Measurements from ENCODE around the gene FAM120B.

FAM120B gene

DNA sequence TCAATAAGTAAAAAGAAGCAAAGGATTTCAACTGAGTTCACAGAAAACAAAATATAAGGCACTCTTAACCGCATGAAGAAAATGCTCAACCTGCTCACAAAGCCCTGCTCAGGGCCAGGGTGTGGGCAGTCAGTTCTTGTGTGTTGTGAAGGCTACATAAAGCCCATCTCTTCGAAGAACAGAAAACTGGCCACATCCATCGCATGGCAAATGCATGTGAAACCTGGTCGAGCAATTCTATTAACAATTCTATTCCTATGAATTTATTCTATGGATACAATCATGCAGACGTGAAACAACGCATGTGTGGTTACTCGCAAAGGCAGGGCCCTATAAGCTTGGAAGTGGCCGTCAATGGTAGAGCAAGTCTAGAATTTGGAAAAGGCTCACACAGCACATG, 136.0 kb downstream of the FAM120B start:
- no peak for DNase-seq (ENCODE audit: low read depth in 2 of 2)

DNA sequence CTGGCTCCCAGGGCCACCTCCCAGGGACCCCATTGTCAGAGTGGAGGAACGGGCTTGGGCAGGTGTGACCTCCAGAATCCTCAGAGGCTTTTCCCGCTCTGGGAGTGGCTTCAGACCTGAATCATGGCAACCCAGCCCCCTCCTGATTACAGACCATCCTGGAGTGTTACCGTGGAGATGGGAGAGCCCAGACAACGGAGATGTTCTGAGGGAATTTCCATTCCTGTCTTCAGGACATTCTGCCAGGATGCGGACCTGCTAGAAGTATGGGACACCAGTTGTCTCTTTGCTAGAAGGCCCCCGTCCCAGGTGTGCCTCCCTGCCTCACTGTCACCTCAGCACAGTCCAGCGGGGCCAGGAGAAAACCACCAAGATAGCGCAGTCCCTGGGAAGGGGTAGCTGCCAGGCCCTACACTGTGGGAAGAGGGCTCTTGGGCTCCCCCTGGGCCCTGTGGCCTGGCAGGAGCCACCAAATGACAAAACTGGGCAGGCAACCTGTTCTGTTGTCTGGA, 136.6 kb downstream of the FAM120B start:
- DNase-seq (ENCODE audit: low read depth in 2 of 2): no peak

DNA sequence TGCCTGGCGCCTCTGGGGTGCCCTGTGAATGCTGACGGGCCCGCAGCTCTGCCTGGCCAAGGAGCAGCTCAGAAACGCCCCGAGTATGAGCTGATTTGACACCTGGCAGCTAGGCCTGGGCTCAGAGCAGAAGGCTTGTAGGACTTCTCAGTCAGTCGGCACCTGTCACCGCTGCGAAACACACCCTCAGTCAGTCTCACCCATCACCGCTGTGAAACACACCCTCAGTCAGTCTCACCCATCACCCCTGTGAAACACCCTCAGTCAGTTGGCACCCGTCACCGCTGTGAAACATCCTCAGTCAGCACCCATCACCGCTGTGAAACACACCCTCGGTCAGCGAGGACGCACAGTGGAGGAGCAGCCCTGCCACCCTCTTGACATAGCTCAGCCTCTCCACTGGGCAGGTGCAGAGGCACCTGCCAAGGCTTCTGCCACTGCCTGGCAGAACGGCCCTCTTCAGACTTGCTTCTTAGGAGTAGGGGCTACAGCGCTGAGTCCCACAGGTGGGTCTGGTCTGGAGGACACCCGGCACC, 137.6 kb downstream of the FAM120B start:
- DNase-seq (ENCODE audit: low read depth in 2 of 2): no peak

DNA sequence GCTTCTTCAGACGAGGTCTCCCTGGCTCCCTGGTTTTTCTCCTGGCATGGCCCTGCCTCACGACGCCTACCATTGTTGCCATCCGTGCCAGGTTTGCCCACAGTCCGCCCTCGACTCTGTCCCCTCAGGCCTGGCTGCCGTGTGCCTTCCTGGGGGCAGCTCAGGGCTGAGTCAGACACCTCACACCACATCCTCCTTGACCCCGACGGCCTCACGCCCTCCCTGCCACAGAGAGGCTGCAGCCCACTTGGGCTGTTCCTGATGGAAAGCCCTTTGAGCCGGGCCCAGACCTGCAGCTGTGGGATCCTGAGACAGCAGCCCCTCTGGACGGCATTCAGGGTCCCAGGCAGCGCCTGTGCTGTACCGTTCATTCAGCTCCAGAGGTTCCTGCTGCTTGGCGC, 138.3 kb downstream of the FAM120B start:
- no peak for DNase-seq (ENCODE audit: low read depth in 2 of 2)

DNA sequence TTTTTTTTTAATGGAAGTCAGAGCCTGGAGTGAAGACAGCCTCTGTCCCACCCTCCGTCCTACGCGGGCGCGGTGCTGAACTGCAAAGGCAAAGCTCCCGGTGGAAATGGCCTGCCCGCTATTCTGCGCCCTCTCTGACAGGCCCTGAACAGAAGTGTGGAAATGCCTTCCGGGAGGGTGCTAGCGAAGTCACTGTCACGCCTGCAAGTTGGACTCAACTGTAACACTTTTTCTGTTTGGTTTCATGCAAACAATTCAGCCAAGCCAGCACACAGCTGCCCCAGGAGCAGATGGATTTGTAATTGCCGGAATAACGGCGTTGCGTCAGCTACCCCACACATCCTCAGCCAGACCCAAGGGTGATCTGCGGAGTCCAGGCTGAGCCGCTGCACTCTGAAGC, 138.9 kb downstream of the FAM120B start:
- DNase-seq (ENCODE audit: low read depth in 2 of 2): no peak

DNA sequence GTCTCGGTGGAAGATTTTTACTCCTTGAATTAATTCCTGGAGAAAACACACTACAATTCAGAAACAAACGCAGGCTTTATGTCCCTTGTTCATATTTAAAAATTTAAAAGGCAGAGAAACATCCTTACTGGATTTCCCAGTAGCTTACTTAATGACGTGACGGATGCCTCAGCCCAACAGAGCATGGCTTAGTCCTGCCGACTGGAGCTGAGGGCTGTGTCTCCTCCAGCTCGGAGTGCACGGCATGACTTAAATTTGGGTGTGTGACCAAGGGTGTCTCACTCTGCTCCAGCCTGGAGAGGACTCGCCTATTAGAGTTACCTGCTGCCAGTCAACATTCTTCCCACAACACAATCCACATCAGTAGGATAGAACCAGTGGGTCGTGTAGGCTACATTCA, 139.4 kb downstream of the FAM120B start:
- DNase-seq (ENCODE audit: low read depth in 2 of 2): no peak

DNA sequence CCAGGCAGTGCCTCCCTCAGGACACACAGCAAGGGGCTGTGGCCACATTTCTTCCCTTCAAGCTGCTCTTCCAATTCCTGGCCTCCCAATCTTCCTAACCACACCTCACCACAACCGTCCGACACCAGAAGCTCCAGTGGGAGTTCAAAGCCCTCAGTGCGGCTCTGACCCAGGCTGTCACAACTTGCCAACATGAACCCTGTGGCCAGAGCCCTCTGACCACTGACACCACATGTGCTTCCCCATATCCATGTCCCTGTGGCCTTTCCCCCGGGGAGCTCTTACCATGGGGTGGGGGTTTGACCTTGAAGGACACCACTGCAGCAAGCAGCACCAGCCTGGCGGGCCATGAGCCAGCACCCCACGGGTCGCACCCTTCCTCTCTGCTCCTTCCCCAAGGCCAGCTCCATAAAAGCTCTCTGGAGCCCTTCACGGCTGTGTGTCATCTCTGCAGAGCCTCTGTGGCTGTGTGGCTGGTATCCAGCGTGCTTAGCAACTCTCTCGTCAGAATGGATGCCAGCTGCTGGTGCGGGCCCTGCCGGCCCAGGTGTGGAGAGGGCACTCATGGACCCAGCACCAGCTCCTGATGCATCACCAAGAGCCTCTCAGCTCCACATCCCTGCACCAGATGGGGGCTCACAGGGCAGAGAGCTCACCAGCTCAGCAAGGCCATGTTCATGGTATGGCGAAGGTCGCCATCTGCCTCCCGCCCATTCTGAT, 140.4 kb downstream of the FAM120B start:
- DNase-seq (ENCODE audit: low read depth in 2 of 2): no peak

DNA sequence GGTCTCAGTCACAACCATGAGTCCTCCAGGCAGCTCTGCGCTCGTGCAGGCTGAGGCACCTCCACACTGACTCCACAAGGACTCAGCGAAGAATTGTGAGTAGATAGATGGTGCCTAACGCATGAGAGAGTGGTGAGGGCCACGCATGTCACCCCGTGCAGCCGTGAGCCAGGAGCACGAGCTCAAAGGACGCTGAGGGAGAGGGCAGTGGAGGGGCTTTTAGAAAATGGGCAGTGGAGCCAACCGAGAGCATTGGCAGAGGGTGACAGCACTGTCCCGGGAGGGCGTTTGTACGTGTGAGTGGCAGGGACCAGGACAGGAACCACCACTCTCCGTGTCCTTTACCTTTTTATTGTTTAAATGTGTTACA, 141.0 kb downstream of the FAM120B start:
- no peak for DNase-seq (ENCODE audit: low read depth in 2 of 2)

DNA sequence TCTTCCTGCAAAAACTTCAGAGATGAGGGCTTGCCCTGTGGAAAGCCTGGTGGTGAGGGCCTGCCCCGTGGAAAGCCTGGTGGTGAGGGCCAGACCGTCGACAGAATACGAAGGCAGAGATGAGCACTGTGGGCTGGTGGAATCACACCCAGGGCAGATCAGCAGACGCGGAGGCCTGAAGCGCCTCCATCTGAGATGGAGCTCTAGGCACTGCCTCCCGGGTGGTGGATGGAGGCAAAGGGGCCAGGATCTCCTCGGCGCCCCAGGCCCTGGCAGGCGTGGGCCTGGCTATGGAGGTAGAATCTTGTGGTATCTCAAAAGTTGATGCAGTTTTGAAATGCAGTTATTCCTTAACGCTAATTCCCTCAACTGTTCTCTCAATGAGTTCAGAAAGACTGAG, 141.8 kb downstream of the FAM120B start:
- DNase-seq (ENCODE audit: low read depth in 2 of 2): no peak

DNA sequence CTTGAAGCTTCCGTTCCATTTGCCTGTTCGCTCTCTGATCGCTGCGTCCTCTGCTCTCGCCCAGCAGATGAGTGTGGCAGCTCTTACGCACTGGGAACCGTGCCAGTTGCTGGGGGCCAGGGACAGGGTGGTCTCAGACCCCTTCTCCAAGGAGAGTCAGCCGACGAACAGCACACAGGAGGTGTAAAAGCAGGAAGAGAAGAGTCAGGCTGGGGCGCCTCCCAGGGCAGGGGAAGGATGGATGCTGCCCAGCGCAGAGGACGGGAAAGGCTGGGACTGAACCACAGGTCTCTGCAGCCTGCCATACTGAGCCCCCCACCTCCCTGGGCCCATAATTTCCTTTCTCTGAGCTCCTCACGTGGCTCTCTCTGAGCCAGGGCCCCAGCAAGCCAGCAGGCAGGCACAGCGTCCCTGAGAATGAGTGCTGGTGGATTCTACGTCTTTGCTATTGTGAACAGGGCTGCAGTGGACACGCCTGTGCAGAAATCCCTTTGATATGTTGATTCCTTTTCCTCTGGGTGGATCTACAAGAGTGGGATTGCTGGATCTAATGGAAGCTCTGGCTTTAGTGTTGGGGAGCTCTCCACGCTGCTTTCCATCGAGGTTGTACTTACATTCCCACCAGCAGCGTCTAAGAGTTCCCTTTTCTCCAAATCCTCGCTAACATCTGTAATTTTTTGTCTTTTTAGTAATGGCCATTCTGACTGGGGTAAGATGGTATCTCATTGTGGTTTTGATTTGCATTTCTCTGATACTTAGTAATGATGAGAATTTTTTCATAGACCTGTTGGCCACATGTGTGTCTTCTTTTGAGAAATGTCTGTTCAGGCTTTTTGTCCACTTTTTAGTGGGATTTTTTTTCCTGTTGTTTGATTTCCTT, 142.4 kb downstream of the FAM120B start:
- DNase-seq (ENCODE audit: low read depth in 2 of 2): peak; percentile 30 to 42

DNA sequence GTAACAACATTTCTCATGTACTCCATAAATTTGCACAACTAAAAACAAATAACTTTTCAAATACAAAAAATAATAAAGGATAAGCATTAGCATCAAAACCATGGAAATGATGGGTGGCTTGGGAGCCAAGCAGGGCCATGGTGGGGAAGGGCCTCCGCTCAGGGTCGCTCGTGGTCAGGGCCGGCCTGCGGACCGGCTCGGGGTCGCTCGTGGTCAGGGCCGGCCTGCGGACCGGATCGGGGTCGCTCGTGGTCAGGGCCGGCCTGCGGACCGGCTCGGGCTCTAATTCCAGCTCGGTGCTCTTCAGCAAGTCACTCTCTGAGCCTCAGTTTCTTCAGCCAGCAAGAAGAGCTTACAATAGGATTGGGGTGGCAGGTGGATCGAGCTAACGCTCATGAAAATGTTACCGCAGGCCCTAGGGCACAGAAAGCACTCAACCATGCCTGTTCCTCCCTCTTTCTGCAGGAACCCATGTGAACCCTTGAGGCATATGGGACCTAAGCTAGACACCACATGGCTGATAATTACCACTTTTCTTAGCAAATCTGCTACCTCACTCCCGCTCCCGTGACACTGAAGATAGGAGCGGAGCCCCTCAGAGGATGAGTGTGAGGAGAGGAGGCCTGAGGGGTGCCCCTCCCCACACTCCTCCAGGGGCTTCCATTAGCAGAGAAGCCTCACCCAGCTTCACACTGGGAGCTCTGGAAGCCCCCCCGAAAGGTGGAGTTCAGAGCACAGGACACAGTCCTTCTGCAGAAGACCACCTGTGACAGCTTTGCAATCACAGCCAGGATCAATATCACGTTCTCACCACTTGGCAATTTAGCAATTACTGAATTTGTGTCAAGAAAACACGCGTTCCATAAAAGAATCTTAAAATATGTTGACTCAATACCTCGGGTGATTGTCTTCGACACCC, 143.5 kb downstream of the FAM120B start:
- no peak for DNase-seq (ENCODE audit: low read depth in 2 of 2)

DNA sequence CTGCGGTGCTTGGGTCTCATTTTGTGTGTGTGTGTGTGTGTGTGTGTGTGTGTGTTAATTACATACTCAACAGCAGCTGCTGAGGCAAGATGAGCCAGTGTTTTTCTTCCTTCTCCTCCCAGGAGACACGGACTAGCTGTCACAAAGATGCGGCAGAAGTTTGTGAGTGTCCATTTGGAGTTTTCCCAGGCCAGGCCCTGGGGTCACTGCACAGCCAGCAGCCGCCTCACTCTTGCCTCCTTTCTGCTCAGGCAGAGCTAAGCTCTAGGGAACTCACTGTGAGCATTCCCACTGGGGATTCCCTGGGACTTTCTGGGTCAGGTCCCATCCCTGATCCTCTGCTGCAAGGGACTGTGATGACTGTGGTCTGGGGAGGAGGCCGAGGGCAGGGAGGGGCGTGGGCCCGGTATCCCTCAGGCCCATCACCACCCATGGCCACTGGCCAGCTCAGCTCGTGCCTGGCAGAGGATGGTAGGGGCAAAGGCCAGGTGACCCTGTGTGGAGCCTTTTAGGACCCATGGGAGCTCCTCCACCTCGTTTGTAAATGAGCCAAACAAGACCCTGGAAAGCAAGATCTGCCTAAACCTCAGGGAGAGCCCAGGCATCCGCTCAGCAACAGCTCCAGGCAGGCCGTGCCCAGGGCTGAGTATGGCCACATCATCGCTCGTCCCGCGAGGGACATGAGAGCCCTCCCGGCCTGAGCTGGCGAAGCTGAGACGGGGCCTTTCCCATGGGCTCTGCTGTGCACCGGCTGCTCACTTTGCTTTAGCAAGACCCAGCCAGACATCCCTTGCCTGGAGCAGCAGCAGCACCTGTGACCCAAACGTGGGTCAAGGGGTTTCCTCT, 144.6 kb downstream of the FAM120B start:
- no peak for DNase-seq (ENCODE audit: low read depth in 2 of 2)

DNA sequence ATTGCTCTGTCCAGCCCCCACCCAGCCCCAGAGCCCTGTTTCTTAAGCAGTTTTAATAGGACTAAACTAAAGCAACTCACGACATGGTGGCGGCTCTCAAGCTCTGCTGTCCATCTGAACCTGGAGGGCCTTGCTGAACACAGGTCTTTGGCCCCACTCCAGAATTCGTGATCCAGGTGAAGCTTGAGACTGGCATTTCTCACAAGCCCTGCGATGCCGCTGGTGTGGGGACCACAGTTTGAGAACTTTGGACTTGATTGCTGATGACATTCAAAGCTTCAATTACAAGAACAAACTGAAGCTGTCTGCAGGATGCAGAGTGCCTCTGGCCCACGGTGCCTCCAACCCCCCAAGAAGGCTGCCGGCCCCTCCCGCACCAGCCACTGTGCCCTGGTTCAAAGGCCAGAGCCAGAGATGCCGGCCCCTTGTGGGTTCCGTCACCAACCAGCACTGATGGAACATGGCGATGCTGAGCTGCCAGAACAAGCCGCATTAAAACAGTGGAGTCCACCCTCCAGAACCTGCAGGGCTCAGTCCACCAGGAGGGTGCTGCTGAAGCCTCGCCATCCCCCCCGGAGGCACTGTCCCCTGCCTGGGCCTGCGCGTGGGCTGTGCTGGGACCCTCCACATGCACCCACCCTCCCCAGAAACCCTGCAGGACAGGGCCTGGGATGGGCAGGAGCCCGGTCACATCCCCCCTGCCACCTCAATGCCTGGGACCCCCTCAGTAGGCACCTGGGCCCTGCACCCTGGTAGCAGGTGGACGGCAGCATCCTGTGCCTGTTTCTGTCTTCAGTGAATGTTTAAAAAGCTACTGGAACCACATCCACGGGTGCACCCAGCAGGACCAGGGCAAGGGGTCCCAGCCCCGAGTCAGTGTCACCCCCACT, 145.4 kb downstream of the FAM120B start:
- no peak for DNase-seq (ENCODE audit: low read depth in 2 of 2)

DNA sequence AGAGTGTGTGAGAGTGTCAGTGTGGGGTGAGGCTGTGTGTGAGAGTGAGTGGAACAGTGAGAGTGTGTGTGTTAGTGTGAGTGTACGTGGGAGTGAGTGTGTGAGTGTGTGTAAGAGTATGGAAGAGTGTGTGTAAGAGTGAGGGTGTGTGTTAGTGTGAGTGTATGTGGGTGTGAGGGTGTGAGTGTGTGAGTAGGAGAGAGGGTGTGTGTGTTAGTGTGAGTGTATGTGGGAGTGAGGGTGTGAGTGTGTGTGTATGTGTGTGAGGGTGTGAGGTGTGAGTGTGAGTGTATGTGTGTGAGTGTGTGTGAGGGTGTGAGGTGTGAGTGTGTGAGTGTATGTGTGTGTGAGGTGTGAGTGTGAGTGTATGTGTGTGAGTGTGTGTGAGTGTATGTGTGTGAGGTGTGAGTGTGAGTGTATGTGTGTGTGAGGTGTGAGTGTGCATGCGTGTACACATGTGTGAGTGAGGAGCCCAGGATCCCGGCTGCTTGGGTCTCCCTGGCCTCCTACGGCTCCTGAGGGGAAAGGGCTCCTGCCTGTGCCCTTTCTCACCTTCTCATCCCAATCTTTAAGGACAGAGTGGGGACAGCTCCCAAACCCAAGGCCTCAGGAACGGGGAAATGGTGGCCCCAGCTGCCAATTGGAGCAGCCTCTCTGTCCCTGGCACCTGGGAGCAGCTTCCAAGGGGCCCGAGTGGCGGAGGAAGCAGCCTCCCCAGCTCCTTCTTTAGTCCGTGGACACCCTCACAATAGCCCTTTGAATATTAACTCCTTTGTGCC, 146.4 kb downstream of the FAM120B start:
- no peak for DNase-seq (ENCODE audit: low read depth in 2 of 2)

DNA sequence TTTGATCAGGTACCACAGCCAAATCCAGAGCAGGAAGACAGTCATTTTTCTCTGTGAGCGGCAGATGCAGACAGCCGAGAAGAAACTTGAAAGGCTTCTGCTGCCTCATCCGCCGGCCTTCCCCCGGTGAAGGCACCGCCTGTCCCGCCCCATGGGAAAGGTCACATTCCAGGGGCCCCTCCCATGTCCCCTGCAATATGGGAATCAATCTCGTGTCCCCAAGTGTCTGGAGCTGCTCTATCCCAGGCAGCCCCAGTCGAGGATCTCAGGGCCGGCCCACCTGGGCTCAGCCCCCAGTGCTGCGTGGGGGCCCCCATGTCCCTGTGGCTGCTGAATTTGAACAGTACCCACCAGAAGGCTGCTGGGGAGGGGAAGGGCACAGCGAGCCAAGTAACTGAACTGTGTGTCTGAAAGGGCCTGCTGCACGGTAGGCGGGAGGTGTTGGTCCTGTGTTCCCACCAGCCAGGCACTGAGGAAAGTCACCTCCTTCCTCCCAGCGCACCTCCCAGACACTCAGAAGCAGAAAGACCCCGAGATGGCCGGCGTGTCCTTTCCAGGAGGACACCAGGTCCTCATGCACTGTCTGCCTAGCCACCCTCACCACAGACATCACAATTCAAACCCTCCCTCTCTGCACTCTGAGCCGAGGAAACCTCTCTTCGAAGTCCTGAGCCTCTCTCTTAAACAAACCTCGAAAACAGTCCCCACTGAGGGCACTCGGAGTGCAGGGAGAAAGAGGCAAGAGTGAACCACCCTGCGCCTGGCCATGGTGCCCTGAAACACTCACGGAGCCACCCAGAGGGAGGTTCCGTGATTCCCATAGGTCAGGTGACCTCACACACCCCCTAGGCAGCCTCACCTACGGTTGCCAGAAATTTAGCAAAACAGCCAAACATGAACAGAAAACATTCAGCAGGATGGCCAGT, 147.3 kb downstream of the FAM120B start:
- no peak for DNase-seq (ENCODE audit: low read depth in 2 of 2)

DNA sequence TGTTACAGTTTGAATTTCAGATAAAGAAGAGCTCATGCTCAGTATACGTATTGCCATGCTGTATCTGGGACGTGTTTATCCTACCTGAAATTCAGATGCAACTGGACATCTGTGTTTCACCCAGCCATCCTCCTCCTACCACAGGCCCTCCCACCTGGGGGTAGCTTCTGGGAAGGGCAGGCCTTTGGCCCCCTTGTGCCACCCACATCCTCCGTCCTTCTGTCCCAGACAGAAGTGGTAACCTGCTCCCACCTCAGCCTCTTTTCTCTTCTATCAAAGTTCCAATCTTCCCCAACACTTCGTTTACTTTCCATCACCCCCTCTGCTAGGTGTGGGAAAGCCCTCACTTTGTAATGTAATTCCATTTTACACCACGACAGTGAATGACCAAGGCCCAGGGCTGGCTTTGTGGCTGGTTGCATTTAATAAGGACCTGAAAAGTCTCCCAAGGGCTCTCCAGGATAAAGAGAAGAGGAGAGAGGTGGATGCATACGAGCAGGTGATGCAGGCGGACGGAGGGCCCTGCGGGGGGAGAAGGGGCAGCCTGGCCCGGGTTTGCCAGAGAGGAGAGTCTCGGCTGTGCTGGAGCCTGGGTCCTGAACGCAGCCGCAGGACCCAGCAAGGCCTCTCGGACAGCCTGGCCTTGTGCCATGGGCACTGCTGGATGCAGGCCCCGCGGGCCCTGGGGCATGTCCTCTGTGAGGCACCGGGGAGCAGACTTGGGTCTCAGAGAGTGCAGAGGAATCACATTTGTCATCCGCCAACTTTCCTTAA, 148.1 kb downstream of the FAM120B start:
- DNase-seq (ENCODE audit: low read depth in 2 of 2): no peak

DNA sequence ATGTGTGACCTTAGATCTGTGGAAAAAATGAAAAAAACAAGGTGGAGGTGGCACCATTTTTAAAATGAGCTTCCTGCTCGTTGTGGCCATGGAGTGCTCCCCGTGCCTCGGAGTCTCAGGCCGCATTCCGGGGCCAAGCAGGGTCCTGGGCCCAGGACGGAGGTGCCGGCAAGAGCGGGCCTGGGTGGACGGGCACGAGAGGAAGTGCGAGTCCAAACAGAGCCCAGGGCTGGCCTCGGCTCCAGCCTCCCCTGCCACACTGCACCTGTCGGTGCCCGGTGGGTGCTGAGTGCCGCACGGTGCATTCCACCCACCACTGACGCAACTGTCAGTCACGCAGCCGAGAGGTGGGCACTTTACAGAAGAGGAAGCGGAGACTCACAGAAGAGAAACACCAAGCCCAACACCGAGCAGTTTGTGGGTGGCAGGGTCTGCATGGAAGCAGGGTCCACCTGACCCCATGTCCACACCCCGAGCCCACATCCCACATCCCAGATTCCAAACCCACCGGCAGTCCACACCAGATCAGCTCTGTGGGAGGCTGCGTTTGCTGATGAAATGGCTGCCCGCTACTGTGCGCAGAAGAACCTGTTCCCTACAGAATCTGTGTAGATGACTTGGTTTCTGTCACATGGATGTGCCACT, 148.9 kb downstream of the FAM120B start:
- DNase-seq (ENCODE audit: low read depth in 2 of 2): no peak

Data from fibroblast of skin of left quadriceps (primary cell).